ENCODE measurements around the gene CLEC3B.

- TF ChIP-seq CTCF (IDR thresholded peaks at IDR 0.05; ENCODE audit: insufficient read depth, low read length, poor library complexity, severe bottlenecking) (no peak), EZH2phosphoT487 (conservative IDR thresholded peaks at IDR 0.05; ENCODE audit: low read length) (no peak)
These were observed 39.2 kb downstream of the CLEC3B start for GRCh38 chr3:45065373-45065720.

Measured in SU-DHL-6 (cell line).